Activated CD8-positive, alpha-beta T cell treated with anti-CD3 and anti-CD28 coated beads for 36 hours (primary cell): ENCODE results near the gene NLK. TPM values are rescaled to one million over a fixed set of nuclear protein-coding genes. Genes with fewer than 3 reads are reported as not detected.

Source experiments
- ATAC-seq: fragments of 200-7000 bp; cut with Tn5 transposase; one replicate; pipeline ENCODE4 v1.10.0; 2021; ENCODE audit warnings: mild to moderate bottlenecking, moderate library complexity
- CTCF ChIA-PET: fragments of 350-600 bp; sonication (Branson Sonifier 250); formaldehyde crosslinking; loops from one replicate; lab custom pipeline; 2021; ENCODE audit warnings: antibody characterized with exemption; lab: Charles Lee
- POLR2A ChIA-PET: fragments of 350-600 bp; sonication (Branson Sonifier 250); formaldehyde crosslinking; loops from one replicate; lab custom pipeline; 2021; ENCODE audit warnings: antibody characterized with exemption; lab: Charles Lee
- DNase-seq: peaks from one replicate; pipeline ENCODE4 v3.0.0-alpha.2; 2020
- H3K27ac Mint-ChIP-seq: one replicate; pipeline ENCODE4 v1.8.0; 2021; ENCODE audit warnings: mild to moderate bottlenecking, mixed read lengths
- H3K27me3 Mint-ChIP-seq: one replicate; pipeline ENCODE4 v1.8.0; 2021; ENCODE audit warnings: mixed read lengths
- H3K36me3 Mint-ChIP-seq: one replicate; pipeline ENCODE4 v1.8.0; 2021; ENCODE audit warnings: low read depth, mixed read lengths
- H3K4me1 Mint-ChIP-seq: one replicate; pipeline ENCODE4 v1.8.0; 2021; ENCODE audit warnings: low read depth, mixed read lengths
- H3K4me3 Mint-ChIP-seq: one replicate; pipeline ENCODE4 v1.8.0; 2021; ENCODE audit warnings: mild to moderate bottlenecking, moderate library complexity, mixed read lengths
- H3K9me3 Mint-ChIP-seq: one replicate; pipeline ENCODE4 v1.8.0; 2021; ENCODE audit warnings: mixed read lengths
- CTCF ChIP-seq: fragments of 200-600 bp; IDR thresholded peaks from one replicate; pipeline ENCODE4 v1.8.0; 2022; ENCODE audit warnings: antibody characterized with exemption, mild to moderate bottlenecking
- intact Hi-C: fragments of 100-400 bp; cut with micrococcal nuclease; formaldehyde crosslinking; loops from one replicate; pipeline ENCODE4 v1.10.0; 2022
- total RNA-seq, 2 experiments: library from RNA; stranded (reverse); gene quantifications; one replicate each; pipeline ENCODE4 v1.2.3, GENCODE V29; 2021

Gene NLK
- total RNA-seq, 2 experiments from 2014 or later, result 7.3 to 7.8 TPM

GRCh38 chr17:28161311-28161710 is 118.8 kb downstream of the NLK start:
- ChIA-PET POLR2A (no interaction called here), CTCF (no interaction called here)
- TF ChIP-seq CTCF, result no peak
- Mint-ChIP-seq H3K27me3 (no peaks in the 10 kb centered on the region), H3K27ac (no peak overlapping the region), H3K9me3 (no peaks in the 10 kb centered on the region), H3K4me3 (no peak overlapping the region), H3K4me1 (no peaks in the 10 kb centered on the region), H3K36me3 (no peaks in the 10 kb centered on the region)
- ATAC-seq (no peak), DNase-seq (no peak)
- intact Hi-C loops, result no loop called here

- Mint-ChIP-seq H3K9me3 (no peaks in the 10 kb centered on the region), H3K27ac (no peak overlapping the region), H3K4me3 (no peak overlapping the region), H3K4me1 (no peaks in the 10 kb centered on the region), H3K36me3 (peaks cover 7% of the 10 kb centered on the region), H3K27me3 (no peaks in the 10 kb centered on the region)
- ChIA-PET POLR2A (no interaction called here), CTCF (interaction anchor here (0.9 kb wide), 1 partner anchor 361 kb away, joined by 3 read pairs; no protein-coding TSS in a partner anchor)
- no peak for DNase-seq
- ATAC-seq, result no peak
- intact Hi-C loops, result no loop called here
- TF ChIP-seq CTCF, result no peak
Observed at GRCh38 chr17:28166478-28166877, 124.0 kb downstream of the NLK start.

- no peak overlapping the region for H3K4me3 Mint-ChIP-seq
- CTCF ChIA-PET, result interaction anchor here (0.9 to 1.9 kb wide), 2 partner anchors 13 to 82 kb away, joined by 3 to 4 read pairs; no protein-coding TSS in a partner anchor
- H3K27ac Mint-ChIP-seq, result no peak overlapping the region
- peaks cover 10% of the 10 kb centered on the region for H3K36me3 Mint-ChIP-seq
- no peak for TF ChIP-seq CTCF
- no peak for ATAC-seq
- H3K27me3 Mint-ChIP-seq, result no peaks in the 10 kb centered on the region
- POLR2A ChIA-PET, result no interaction called here
- H3K4me1 Mint-ChIP-seq, result peaks cover 18% of the 10 kb centered on the region
- H3K9me3 Mint-ChIP-seq, result no peaks in the 10 kb centered on the region
- intact Hi-C loops, result no loop called here
- DNase-seq, result no peak
Observed at GRCh38 chr17:28169621-28170349, 127.3 kb downstream of the NLK start.

GRCh38 chr17:28170771-28171170 is 128.3 kb downstream of the NLK start:
- DNase-seq (no peak), ATAC-seq (no peak)
- Mint-ChIP-seq H3K4me1 (peaks cover 18% of the 10 kb centered on the region), H3K9me3 (no peaks in the 10 kb centered on the region), H3K27ac (no peak overlapping the region), H3K4me3 (no peak overlapping the region), H3K27me3 (no peaks in the 10 kb centered on the region), H3K36me3 (peaks cover 10% of the 10 kb centered on the region)
- no peak for TF ChIP-seq CTCF
- CTCF ChIA-PET, result interaction anchor here (1.9 kb wide), 1 partner anchor 81 kb away, joined by 4 read pairs; no protein-coding TSS in a partner anchor
- intact Hi-C loops, result no loop called here
- POLR2A ChIA-PET, result interaction anchor here (0.5 to 0.9 kb wide), 2 partner anchors 14 to 76 kb away, joined by 3 read pairs; no protein-coding TSS in a partner anchor

GRCh38 chr17:28173031-28173561 is 130.6 kb downstream of the NLK start:
- no peak for ATAC-seq
- no peak for TF ChIP-seq CTCF
- Mint-ChIP-seq H3K9me3 (no peaks in the 10 kb centered on the region), H3K4me3 (no peak overlapping the region), H3K4me1 (peaks cover 18% of the 10 kb centered on the region), H3K36me3 (peaks cover 10% of the 10 kb centered on the region), H3K27me3 (no peaks in the 10 kb centered on the region), H3K27ac (no peak overlapping the region)
- ChIA-PET CTCF (interaction anchor here (1.6 kb wide), 1 partner anchor 15 kb away, joined by 4 read pairs; no protein-coding TSS in a partner anchor), POLR2A (interaction anchor here (0.6 kb wide), 1 partner anchor 44 kb away, joined by 3 read pairs; no protein-coding TSS in a partner anchor)
- no peak for DNase-seq
- intact Hi-C loops, result no loop called here
